ENCODE data around the gene TTLL6.

DNA sequence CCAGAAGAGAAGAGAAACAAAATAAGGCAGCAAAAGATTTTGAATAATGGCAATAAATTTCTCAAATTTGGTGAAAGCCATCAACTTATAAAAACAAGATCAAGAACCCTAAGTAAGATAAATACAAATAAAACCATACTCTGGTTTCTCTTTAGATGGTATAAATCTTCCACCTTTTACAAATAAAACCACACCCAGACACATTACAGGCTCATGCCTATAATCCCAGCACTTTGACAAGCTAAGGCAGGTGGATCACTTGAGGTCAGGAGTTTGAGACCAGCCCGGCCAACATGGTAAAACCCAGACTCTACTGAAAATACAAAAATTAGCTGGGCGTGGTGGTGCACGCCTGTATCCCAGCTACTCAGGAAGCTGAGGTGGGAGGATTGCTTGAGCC, 43.8 kb downstream of the TTLL6 start:
- no peak for TF ChIP-seq CTCF (IDR thresholded peaks at IDR 0.05; ENCODE audit: insufficient read depth, low read length, poor library complexity, severe bottlenecking)
- TF ChIP-seq EZH2phosphoT487 (conservative IDR thresholded peaks at IDR 0.05; ENCODE audit: low read length) = no peak
